HG02970 (cell line): ENCODE results near the gene ADGRB2.

Experiments used
- ATAC-seq: cut with Tn5 transposase; IDR thresholded peaks from one replicate; pipeline ENCODE4 v1.9.1; 2021; ENCODE audit warnings: mild to moderate bottlenecking, moderate library complexity, moderate number of reproducible peaks; ENCODE audit not compliant: unreplicated experiment, low FRiP score

ADGRB2 gene

DNA sequence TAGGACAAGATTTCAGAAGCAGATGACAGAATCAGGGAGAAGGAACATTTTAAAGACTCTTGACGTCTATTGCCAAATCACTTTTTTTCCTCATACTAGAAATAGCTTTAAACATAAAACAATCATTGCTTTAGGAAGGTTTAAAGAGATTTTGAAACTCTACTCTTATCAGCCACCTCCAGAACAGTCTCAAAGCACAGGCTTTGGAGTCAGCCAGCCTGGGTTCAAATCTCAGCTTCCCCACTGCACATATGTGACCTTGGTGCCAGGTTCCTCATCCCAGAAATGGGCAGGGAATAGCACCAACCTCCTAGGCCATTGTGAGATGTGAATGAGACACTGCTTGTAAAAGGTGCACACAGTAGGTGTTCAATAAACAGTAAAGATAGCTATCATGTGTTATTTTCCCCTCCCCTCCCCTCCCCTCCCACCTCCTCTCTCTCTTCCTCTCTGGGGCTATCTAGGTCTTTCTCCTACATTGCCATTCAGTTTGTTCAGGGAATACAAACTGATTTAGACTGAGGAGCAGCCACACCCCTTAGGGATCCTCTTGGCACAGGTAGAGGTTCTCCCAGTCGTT lies 31.0 kb upstream of the ADGRB2 start:
- ATAC-seq, result no peak

DNA sequence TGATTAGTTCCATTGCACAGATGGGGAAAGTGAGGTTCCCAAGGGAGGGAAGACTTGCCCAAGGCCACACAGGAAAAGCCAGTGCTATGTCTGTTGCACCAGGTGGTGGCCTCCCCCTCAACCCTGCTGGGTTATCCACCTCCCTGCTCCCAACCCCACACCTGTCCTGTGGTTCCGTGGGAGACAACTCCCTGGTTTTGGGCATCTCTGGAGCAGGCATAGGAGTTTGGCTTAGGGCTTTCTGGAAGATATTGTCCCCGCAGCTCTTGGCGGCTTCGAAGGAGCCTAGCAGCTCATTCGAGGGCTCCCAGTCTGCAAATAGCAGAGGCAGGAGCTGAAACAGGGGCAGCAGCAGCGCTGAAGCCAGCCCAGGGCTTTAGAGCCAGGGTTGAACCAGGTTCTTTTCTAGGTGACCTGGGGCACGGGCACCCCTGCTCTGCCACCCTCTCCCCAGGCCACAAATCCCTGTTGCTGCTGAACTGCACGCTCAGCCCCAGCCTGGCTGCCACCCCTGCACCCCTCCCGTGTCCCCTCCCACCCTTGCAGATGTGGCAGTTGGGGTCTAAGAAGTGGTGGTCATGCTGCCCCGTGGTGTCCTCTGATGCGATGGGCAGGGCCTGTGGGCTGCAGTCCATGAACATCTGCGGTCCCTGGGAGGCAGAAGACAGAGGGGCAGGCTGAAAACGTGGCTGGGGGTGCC lies 29.6 kb upstream of the ADGRB2 start:
- no peak for ATAC-seq

DNA sequence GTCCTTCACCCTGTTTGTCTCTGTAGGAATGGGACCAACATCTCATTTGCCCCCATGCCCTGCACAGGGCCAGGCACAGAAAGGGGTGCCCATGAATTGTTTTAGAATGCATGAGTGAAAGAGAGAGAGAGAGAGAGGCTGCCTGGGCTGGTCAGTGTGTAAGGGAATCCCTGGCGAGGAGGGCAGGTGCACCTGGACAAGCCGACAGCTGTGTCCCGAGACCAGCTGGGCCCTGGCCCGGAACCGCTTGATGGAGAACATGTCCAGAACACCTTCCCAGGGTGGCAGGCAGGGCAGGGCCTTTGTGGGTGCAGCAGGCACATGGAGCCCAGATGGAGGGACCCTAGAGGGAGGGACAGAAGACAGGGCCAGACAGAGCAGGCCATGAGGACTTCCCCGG lies 28.9 kb upstream of the ADGRB2 start:
- ATAC-seq, result no peak

DNA sequence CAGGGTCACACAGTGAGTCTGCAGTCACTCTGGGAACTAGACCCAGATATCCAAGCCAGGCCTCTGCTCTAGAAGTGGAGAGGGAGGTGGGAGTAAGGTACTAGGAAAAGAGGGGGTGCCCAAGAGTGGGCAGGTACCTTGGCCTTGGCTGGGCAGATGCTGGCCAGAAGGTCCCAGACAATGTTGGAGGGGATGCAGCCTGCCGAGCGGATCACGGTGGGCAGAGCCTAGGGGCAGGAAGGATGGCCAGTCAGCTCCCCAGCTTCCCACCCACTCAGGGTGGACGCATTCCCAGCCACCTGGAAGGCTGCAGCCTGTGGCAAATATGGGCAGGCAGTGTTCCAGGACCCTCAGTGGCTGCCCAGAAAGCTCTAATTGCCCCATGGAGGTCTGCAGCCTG lies 28.4 kb upstream of the ADGRB2 start:
- ATAC-seq, result no peak

DNA sequence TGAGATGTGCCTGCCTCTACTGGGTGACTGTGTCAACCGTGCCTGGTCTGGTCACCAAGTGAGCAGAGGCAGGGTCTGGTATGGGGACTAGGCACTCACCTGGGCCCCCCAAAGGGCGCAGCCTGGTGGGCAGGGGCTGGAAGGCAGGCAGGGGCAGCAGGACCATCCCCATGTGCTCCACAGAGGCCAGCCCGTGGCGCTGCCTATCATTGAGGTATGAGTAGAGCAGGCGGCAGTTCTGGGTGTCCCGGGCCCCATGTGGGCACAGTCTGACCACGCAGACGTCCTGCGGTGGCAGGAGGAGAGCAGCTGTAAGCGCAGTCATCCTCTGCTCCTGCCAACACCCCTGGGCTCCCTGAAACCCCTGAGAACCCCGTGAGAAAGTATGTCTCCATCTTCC lies 28.0 kb upstream of the ADGRB2 start:
- no peak for ATAC-seq

GRCh38 chr1:31791131-31791858 lies 27.2 kb upstream of the ADGRB2 start:
- no peak for ATAC-seq

- no peak for ATAC-seq
Observed at GRCh38 chr1:31790641-31791091, 26.5 kb upstream of the ADGRB2 start.

GRCh38 chr1:31790140-31790539 lies 26.0 kb upstream of the ADGRB2 start:
- no peak for ATAC-seq

DNA sequence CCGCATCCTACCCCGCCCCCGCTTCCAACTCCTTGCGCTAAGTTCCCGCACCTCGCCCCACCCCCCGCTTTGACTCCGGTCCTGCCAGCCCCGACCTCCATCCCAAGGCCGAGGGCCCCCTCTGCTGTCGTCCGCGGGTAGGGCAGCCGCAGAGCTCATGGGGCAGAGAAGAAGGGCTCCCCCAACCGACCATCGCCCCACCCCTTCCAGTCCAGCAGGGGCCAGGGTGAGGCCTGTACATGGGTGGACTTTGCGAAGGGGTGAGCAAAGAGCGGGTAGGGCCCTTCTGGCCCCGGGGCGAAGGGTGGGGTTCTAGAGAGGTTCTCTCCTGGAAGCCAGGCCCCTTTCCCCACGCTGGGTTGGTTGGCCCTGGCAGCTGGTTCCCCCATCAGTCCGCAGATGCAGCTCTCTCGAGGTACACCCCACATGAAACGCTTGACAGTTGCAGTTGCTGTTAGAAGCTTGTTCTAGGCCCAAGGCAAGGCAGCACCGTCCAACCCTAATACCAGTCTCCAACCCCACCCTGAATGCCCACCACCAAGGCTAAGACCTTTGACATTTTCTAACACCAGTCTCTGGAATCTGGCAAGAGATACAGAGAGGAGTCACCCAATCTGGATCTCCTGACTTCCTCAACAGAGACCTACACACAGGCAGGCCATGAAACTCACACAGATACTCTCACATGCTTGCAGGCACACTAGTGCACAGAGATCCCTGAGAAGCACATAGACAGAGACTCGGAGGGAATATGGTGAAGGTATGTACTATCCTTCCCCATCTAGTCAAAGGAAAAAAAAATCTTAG lies 25.3 kb upstream of the ADGRB2 start:
- ATAC-seq, result peak; percentile 42

- no peak for ATAC-seq
Observed at GRCh38 chr1:31788825-31789256, 24.7 kb upstream of the ADGRB2 start.

- ATAC-seq, result peak; percentile 60
Observed at GRCh38 chr1:31788138-31788824, 24.1 kb upstream of the ADGRB2 start.

DNA sequence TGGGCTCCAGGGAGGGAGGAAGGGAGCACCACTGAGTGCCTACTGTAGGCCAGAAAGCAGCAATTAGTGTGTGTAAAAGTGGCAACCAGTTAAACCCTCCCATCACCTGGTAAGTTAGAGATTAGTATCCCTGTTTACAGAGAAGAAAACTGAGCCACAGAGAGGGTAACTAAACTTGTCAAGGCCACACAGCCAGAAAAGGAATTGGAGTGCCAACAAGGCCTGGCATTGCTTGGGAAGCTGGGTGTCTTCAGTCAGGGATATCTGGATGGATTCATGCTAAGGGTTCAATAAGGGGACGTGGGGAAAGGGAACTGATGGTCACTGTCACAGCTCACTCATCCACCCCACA lies 23.6 kb upstream of the ADGRB2 start:
- ATAC-seq, result no peak

DNA sequence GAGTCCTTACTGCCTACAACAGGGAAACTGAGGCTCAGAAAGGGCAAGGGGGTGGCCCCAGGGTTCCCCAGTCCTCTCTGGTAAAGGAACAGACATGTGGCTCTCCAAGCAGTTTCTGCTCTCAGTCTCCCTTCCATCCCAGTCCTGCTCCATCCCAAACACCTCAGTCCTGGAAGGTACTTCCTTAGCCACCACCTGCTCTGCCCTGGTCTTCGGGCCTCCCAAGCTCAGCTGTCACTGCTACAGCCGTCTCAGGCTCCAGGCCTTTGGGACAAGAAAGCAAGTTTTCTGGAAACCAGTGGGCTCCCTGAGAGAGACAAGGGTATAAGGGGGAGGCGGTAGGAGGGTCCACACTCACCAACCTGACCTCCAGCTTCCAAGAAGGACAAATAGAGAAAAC lies 23.1 kb upstream of the ADGRB2 start:
- no peak for ATAC-seq

- no peak for ATAC-seq
Observed at GRCh38 chr1:31786366-31787060, 22.4 kb upstream of the ADGRB2 start.

DNA sequence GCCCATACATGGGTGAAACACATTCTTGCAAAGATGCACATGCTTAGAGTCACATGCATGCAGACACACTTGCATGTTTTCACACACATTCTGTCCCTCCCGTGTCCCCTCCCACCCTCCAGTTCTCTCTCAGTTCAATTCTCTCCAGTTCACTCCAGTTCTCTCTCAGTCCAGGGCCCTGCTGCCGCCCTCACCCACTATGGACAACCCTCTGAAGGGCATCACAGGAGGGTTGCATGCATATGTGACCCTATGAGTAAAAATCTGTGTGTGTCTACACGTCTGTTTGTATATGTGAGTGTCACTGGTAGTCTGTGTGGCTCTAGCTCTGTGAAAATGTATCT lies 21.8 kb upstream of the ADGRB2 start:
- ATAC-seq, result no peak

DNA sequence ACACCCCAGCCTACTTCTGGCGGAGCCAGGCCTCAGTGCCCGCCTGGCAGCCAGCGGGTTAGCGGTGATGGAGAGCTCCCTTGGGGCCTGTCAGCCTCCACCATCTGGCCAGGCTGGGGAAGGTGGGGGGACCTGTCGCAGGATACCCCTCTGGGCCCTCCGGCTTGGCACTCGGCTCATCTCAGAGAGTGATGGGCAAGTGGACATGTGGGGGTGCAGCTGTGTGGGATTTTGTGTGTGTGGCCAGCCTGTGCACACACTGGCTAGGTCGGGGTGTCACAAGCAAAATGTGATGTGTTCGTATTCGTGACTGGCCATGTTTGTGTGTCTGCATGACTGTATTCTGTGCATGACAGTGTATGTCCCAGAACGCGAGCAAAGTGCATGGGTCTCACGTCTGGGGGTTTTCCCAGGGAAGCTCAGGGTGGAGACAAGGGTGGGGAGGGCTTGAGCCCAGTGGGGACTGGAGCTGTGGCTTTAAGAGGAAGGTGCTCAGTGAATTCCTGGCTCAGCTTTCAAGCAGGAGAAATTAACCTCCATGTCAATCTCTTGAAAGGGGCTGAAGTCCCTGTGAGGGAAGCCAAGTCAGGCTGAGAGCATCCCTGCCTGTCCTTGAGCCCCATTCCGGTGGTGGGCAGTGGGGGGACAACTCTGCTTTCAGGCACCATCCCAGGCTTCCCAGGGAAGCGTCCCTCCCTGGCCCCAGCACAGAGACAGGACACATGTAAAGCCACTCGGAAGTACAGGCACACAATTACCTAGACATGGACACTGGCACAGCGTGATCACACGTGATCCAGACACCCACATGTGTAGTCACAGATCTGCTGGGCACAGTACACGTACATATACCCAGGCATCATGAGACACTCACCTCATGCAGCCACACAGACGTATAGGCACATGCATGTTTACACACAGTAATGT lies 21.1 kb upstream of the ADGRB2 start:
- ATAC-seq, result no peak

- no peak for ATAC-seq
Observed at GRCh38 chr1:31784356-31785019, 20.3 kb upstream of the ADGRB2 start.

GRCh38 chr1:31783846-31784245 lies 19.7 kb upstream of the ADGRB2 start:
- ATAC-seq, result no peak
